HepG2 (cell line): ENCODE measurements around the gene RUNDC1. TPM values are rescaled to one million over a fixed set of nuclear protein-coding genes. Genes with fewer than 3 reads are reported as not detected.

Experiments used
- ARNTL ChIP-seq: sonication (generic); formaldehyde crosslinking; IDR thresholded peaks from 2 replicates; pipeline ENCODE4 v1.4.0; 2020; ENCODE audit warnings: mild to moderate bottlenecking, missing genetic modification reagents
- CBFB ChIP-seq: sonication (generic); formaldehyde crosslinking; IDR thresholded peaks from 2 replicates; pipeline ENCODE4 v1.4.0; 2020; ENCODE audit warnings: missing genetic modification reagents
- HNRNPLL ChIP-seq: fragments of 200-400 bp; formaldehyde crosslinking; IDR thresholded peaks from 2 replicates; pipeline ENCODE4 v1.6.1; 2017; ENCODE audit warnings: mild to moderate bottlenecking, low read depth, low read length; ENCODE audit not compliant: poor library complexity, severe bottlenecking
- KLF15 ChIP-seq: sonication (generic); formaldehyde crosslinking; IDR thresholded peaks from 2 replicates; pipeline ENCODE4 v1.8.1; 2023; ENCODE audit warnings: borderline replicate concordance, mild to moderate bottlenecking, inconsistent platforms, missing genetic modification reagents, mixed read lengths
- NBN ChIP-seq: fragments of 450-650 bp; conservative IDR thresholded peaks from 2 replicates; pipeline ENCODE4 v1.6.1; 2017
- RBAK ChIP-seq: sonication (generic); formaldehyde crosslinking; IDR thresholded peaks from 2 replicates; pipeline ENCODE4 v1.5.1; 2020; ENCODE audit warnings: mild to moderate bottlenecking, missing genetic modification reagents
- TBX2 ChIP-seq: sonication (generic); formaldehyde crosslinking; IDR thresholded peaks from 2 replicates; pipeline ENCODE4 v1.5.0; 2020; ENCODE audit warnings: missing genetic modification reagents, mild to moderate bottlenecking, borderline replicate concordance
- TCF7L2 ChIP-seq: IDR thresholded peaks from 2 replicates; pipeline ENCODE4 v1.6.1; 2011; ENCODE audit warnings: mild to moderate bottlenecking, low read depth, low read length, moderate library complexity
- ZBTB33 ChIP-seq: sonication (generic); formaldehyde crosslinking; IDR thresholded peaks from 2 replicates; pipeline ENCODE4 v1.4.0; 2020; ENCODE audit warnings: missing genetic modification reagents
- ZNF18 ChIP-seq: sonication (generic); formaldehyde crosslinking; IDR thresholded peaks from 2 replicates; pipeline ENCODE4 v1.8.0; 2022; ENCODE audit warnings: mild to moderate bottlenecking, missing genetic modification reagents; ENCODE audit not compliant: insufficient replicate concordance
- ZNF446 ChIP-seq: sonication (generic); formaldehyde crosslinking; IDR thresholded peaks from 2 replicates; pipeline ENCODE4 v1.5.0; 2020; ENCODE audit warnings: mild to moderate bottlenecking, missing genetic modification reagents
- ZNF761 ChIP-seq: sonication (generic); formaldehyde crosslinking; conservative IDR thresholded peaks from 2 replicates; pipeline ENCODE4 v1.4.0; 2020; ENCODE audit warnings: mild to moderate bottlenecking, missing genetic modification reagents
- ZNF883 ChIP-seq: sonication (generic); formaldehyde crosslinking; IDR thresholded peaks from 2 replicates; pipeline ENCODE4 v1.5.1; 2020; ENCODE audit warnings: mild to moderate bottlenecking, missing genetic modification reagents; ENCODE audit errors: not compliant biosample characterization
- ZUFSP ChIP-seq: sonication (generic); formaldehyde crosslinking; IDR thresholded peaks from 2 replicates; pipeline ENCODE4 v1.9.0; 2021; ENCODE audit warnings: missing genetic modification reagents, mild to moderate bottlenecking, borderline replicate concordance
- polyA plus RNA-seq, 8 experiments: library from polyadenylated mRNA; depleted of rRNA in 3 of 8; stranded (reverse) in 7 of 8; unstranded in 1 of 8; fragments of >200 nt; fragmentation: Illumina TruSeq in 4 of 8; extraction: Trizol in 4 of 8; gene quantifications; 2 replicates each; pipeline versions ENCODE4 v1.2.1 to v1.2.3, GENCODE V29; 2011 to 2016; ENCODE audit warnings: low read depth in 4 of 8, missing spikeins in 1 of 8, mixed read lengths in 1 of 8; ENCODE audit not compliant: insufficient read depth in 1 of 8
- total RNA-seq, 5 experiments: library from RNA; depleted of rRNA; stranded (reverse); fragments of >200 nt; fragmentation: Illumina TruSeq; extraction: Trizol; gene quantifications; 2 replicates each; pipeline ENCODE4 v1.2.3, GENCODE V29; 2016; ENCODE audit warnings: low read depth in 1 of 5
- TF ChIP-seq, protein P1 (sequence below): sonication (generic); formaldehyde crosslinking; IDR thresholded peaks from 2 replicates; pipeline ENCODE4 v1.4.0; 2020; ENCODE audit warnings: mild to moderate bottlenecking, missing genetic modification reagents, borderline replicate concordance
- TF ChIP-seq, protein P2 (sequence below): sonication (generic); formaldehyde crosslinking; IDR thresholded peaks from 2 replicates; pipeline ENCODE4 v1.8.1; 2023; ENCODE audit warnings: mild to moderate bottlenecking, missing genetic modification reagents

Gene RUNDC1
- total and polyA plus RNA-seq, 2 of the 13 experiments (the other 11 are each of a cell fraction or from before 2014, with no cell fraction given) = 10.3 to 11.4 TPM

- TF ChIP-seq, protein P1, sequence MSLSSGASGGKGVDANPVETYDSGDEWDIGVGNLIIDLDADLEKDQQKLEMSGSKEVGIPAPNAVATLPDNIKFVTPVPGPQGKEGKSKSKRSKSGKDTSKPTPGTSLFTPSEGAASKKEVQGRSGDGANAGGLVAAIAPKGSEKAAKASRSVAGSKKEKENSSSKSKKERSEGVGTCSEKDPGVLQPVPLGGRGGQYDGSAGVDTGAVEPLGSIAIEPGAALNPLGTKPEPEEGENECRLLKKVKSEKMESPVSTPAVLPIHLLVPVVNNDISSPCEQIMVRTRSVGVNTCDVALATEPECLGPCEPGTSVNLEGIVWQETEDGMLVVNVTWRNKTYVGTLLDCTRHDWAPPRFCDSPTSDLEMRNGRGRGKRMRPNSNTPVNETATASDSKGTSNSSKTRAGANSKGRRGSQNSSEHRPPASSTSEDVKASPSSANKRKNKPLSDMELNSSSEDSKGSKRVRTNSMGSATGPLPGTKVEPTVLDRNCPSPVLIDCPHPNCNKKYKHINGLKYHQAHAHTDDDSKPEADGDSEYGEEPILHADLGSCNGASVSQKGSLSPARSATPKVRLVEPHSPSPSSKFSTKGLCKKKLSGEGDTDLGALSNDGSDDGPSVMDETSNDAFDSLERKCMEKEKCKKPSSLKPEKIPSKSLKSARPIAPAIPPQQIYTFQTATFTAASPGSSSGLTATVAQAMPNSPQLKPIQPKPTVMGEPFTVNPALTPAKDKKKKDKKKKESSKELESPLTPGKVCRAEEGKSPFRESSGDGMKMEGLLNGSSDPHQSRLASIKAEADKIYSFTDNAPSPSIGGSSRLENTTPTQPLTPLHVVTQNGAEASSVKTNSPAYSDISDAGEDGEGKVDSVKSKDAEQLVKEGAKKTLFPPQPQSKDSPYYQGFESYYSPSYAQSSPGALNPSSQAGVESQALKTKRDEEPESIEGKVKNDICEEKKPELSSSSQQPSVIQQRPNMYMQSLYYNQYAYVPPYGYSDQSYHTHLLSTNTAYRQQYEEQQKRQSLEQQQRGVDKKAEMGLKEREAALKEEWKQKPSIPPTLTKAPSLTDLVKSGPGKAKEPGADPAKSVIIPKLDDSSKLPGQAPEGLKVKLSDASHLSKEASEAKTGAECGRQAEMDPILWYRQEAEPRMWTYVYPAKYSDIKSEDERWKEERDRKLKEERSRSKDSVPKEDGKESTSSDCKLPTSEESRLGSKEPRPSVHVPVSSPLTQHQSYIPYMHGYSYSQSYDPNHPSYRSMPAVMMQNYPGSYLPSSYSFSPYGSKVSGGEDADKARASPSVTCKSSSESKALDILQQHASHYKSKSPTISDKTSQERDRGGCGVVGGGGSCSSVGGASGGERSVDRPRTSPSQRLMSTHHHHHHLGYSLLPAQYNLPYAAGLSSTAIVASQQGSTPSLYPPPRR (CRISPR knock-in tag) = 0 out of 2 replicates have a peak, but pooled peaks have one; percentile 8
- TF ChIP-seq ZNF18 (CRISPR knock-in tag) = peak; percentile 87
- peak; percentile 44; the same call in 1 of the 2 replicates for TF ChIP-seq KLF15 (CRISPR knock-in tag)
- TF ChIP-seq ZUFSP (CRISPR knock-in tag) = no peak
- no peak for TF ChIP-seq CBFB
- TF ChIP-seq NBN = no peak
- no peak for TF ChIP-seq ZNF883 (CRISPR knock-in tag)
- no peak for TF ChIP-seq ZNF446 (CRISPR knock-in tag)
- TF ChIP-seq, protein P2, sequence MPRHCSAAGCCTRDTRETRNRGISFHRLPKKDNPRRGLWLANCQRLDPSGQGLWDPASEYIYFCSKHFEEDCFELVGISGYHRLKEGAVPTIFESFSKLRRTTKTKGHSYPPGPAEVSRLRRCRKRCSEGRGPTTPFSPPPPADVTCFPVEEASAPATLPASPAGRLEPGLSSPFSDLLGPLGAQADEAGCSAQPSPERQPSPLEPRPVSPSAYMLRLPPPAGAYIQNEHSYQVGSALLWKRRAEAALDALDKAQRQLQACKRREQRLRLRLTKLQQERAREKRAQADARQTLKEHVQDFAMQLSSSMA (CRISPR knock-in tag) = no peak; the same call in 1 of the 2 replicates
- TF ChIP-seq ZNF761 = no peak
- no peak for TF ChIP-seq ARNTL (CRISPR knock-in tag)
- no peak for TF ChIP-seq RBAK (CRISPR knock-in tag)
- TF ChIP-seq TBX2 (CRISPR knock-in tag) = no peak
- no peak for TF ChIP-seq ZBTB33 (CRISPR knock-in tag)
- TF ChIP-seq TCF7L2 = no peak
- TF ChIP-seq HNRNPLL = no peak
These were observed 673 bp upstream of the RUNDC1 start, which contains the start of gene PTGES3L (continued) for GRCh38 chr17:42979511-42980273.
